ENCODE data around the gene LRCH4. TPM values are rescaled to one million over a fixed set of nuclear protein-coding genes. Genes with fewer than 3 reads are reported as not detected.

The LRCH4 gene
- total and polyA plus RNA-seq, 2 of the 13 experiments (the other 11 are each of a cell fraction or from before 2014, with no cell fraction given), result 7.0 to 9.3 TPM

DNA sequence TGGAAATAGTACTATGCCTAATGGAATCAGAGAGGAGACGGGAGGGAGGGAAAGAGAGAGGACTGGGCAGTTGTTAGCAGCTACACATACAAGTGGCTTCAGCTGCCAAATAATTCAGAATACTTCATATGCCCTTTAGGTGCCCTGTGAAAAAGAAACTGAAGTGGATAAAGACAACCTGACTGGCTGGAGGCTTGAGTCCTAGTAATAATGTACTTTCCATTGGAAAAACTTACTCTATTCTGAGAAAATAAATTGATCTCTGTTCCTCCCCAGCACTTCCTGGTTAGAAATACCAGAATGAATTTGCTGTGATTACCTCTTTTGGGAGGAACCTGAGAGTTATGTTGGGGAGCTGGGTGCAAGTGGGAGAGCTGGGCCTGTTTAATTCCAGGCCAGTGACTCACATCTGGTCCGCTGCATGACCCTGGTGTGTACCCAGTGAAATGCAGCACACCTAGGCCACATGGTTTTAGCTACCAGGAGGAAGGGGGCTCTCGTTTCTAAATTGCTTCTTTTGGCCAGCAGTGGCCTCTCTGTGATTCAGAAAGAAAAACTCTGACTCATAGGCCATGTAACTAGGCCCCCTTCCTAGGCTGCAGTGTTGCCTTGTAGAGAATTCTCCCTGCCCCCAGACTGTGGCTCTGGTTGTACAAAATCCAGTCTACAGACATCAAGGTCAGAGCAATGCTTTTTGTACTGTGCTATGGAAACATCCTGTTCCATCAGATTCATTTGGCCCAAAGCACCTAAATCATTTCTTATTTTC lies 40.4 kb downstream of the LRCH4 start (continued):
- no peak for TF ChIP-seq ZBTB2 (CRISPR knock-in tag; IDR thresholded peaks at IDR 0.05; ENCODE audit: low read depth)
- TF ChIP-seq SMARCC2 (IDR thresholded peaks at IDR 0.05), result no peak
- no peak for TF ChIP-seq FUBP1 (CRISPR knock-in tag; IDR thresholded peaks at IDR 0.05; ENCODE audit: borderline replicate concordance)
- no peak for TF ChIP-seq ZNF614 (CRISPR knock-in tag; IDR thresholded peaks at IDR 0.05; ENCODE audit: borderline replicate concordance)
- TF ChIP-seq ZFX (CRISPR knock-in tag; IDR thresholded peaks at IDR 0.05; ENCODE audit: low read depth), result peak; percentile 80
- TF ChIP-seq NCOA2 (CRISPR knock-in tag; IDR thresholded peaks at IDR 0.05), result no peak
- TF ChIP-seq PREB (CRISPR knock-in tag; IDR thresholded peaks at IDR 0.05), result no peak
- TF ChIP-seq, protein P1, sequence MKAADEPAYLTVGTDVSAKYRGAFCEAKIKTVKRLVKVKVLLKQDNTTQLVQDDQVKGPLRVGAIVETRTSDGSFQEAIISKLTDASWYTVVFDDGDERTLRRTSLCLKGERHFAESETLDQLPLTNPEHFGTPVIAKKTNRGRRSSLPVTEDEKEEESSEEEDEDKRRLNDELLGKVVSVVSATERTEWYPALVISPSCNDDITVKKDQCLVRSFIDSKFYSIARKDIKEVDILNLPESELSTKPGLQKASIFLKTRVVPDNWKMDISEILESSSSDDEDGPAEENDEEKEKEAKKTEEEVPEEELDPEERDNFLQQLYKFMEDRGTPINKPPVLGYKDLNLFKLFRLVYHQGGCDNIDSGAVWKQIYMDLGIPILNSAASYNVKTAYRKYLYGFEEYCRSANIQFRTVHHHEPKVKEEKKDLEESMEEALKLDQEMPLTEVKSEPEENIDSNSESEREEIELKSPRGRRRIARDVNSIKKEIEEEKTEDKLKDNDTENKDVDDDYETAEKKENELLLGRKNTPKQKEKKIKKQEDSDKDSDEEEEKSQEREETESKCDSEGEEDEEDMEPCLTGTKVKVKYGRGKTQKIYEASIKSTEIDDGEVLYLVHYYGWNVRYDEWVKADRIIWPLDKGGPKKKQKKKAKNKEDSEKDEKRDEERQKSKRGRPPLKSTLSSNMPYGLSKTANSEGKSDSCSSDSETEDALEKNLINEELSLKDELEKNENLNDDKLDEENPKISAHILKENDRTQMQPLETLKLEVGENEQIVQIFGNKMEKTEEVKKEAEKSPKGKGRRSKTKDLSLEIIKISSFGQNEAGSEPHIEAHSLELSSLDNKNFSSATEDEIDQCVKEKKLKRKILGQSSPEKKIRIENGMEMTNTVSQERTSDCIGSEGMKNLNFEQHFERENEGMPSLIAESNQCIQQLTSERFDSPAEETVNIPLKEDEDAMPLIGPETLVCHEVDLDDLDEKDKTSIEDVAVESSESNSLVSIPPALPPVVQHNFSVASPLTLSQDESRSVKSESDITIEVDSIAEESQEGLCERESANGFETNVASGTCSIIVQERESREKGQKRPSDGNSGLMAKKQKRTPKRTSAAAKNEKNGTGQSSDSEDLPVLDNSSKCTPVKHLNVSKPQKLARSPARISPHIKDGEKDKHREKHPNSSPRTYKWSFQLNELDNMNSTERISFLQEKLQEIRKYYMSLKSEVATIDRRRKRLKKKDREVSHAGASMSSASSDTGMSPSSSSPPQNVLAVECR (CRISPR knock-in tag; IDR thresholded peaks at IDR 0.05; ENCODE audit: borderline replicate concordance), result peak; percentile 13; the same call in 1 of the 2 replicates
- TF ChIP-seq, protein P2, sequence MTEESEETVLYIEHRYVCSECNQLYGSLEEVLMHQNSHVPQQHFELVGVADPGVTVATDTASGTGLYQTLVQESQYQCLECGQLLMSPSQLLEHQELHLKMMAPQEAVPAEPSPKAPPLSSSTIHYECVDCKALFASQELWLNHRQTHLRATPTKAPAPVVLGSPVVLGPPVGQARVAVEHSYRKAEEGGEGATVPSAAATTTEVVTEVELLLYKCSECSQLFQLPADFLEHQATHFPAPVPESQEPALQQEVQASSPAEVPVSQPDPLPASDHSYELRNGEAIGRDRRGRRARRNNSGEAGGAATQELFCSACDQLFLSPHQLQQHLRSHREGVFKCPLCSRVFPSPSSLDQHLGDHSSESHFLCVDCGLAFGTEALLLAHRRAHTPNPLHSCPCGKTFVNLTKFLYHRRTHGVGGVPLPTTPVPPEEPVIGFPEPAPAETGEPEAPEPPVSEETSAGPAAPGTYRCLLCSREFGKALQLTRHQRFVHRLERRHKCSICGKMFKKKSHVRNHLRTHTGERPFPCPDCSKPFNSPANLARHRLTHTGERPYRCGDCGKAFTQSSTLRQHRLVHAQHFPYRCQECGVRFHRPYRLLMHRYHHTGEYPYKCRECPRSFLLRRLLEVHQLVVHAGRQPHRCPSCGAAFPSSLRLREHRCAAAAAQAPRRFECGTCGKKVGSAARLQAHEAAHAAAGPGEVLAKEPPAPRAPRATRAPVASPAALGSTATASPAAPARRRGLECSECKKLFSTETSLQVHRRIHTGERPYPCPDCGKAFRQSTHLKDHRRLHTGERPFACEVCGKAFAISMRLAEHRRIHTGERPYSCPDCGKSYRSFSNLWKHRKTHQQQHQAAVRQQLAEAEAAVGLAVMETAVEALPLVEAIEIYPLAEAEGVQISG (CRISPR knock-in tag; IDR thresholded peaks at IDR 0.05), result no peak; the same call in 1 of the 2 replicates
- no peak; the same call in 1 of the 2 replicates for TF ChIP-seq PAXIP1 (CRISPR knock-in tag; conservative IDR thresholded peaks at IDR 0.05)
- no peak for TF ChIP-seq MAFF (IDR thresholded peaks at IDR 0.05; ENCODE audit: low read depth, low read length)
- TF ChIP-seq BORCS8-MEF2B (CRISPR knock-in tag; IDR thresholded peaks at IDR 0.05), result peak; percentile 38; the same call in 1 of the 2 replicates

Measured in HepG2 (cell line).